GM13977 (cell line): ENCODE results near the gene SLC12A6.

Source experiments
- DNase-seq: peaks from one replicate; pipeline ENCODE4 v3.0.0; 2012; ENCODE audit warnings: low spot score
- in situ Hi-C: fragments of 300-500 bp; cut with MboI; formaldehyde crosslinking; loops from one replicate; pipeline ENCODE4 v1.12.0; 2022; ENCODE audit warnings: low sequenced_read_pairs, low pct_unique_long_range_greater_than_20kb, mixed read lengths, inconsistent platforms; ENCODE audit not compliant: unreplicated experiment
- TF ChIP-seq, protein P1 (sequence below): IDR thresholded peaks from 2 replicates; pipeline ENCODE4 v1.5.1; 2012; ENCODE audit warnings: mild to moderate bottlenecking, control low read depth; ENCODE audit not compliant: insufficient read depth; ENCODE audit errors: extremely low read depth, missing control alignments

The SLC12A6 gene

GRCh38 chr15:34240537-34240936 is 97.0 kb downstream of the SLC12A6 start:
- TF ChIP-seq, protein P1, sequence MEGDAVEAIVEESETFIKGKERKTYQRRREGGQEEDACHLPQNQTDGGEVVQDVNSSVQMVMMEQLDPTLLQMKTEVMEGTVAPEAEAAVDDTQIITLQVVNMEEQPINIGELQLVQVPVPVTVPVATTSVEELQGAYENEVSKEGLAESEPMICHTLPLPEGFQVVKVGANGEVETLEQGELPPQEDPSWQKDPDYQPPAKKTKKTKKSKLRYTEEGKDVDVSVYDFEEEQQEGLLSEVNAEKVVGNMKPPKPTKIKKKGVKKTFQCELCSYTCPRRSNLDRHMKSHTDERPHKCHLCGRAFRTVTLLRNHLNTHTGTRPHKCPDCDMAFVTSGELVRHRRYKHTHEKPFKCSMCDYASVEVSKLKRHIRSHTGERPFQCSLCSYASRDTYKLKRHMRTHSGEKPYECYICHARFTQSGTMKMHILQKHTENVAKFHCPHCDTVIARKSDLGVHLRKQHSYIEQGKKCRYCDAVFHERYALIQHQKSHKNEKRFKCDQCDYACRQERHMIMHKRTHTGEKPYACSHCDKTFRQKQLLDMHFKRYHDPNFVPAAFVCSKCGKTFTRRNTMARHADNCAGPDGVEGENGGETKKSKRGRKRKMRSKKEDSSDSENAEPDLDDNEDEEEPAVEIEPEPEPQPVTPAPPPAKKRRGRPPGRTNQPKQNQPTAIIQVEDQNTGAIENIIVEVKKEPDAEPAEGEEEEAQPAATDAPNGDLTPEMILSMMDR = no peak
- DNase-seq = no peak
- in situ Hi-C loops = loop anchor here (25.0 kb wide), 1 partner anchor 347 kb away; the partner anchor contains the start of gene GOLGA8B

DNA sequence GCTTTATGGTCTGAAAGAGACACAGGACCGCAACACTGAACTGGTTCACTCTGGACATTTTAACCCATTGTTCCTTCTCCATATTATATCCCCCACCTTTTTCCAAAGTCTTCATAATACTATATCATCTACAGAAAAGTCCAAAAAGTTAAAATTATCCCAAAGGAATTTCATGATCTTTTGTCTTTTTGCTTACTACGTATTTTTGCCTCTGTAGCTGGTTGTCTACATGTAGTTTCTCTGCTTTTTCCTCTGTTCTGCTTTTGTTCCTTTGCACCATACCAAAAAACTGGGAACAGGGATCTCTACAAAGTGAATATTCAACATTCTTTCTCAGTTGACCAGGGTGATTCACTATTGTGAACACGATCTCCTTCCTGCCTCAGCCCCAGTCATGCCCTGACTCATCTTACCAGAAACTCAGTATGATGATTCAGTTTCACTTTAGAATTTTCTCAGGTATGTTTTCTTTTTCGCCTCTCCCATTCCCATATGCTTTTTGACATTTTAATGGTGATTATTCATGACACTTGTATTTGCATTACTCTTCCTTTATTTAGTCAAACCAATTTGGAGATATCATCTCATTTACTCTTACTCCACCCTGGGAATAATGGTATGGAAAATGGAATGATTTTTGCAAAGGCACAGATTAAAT is 98.3 kb downstream of the SLC12A6 start:
- TF ChIP-seq, protein P1 = no peak
- DNase-seq = peak; percentile 28
- in situ Hi-C loops = loop anchor here (25.0 kb wide), 1 partner anchor 348 kb away; the partner anchor contains the start of gene GOLGA8B

GRCh38 chr15:34233614-34234013 is 104.0 kb downstream of the SLC12A6 start:
- TF ChIP-seq, protein P1 = no peak
- DNase-seq = no peak
- in situ Hi-C loops = loop anchor here (25.0 kb wide), 1 partner anchor 354 kb away; the partner anchor contains the start of gene GOLGA8B

DNA sequence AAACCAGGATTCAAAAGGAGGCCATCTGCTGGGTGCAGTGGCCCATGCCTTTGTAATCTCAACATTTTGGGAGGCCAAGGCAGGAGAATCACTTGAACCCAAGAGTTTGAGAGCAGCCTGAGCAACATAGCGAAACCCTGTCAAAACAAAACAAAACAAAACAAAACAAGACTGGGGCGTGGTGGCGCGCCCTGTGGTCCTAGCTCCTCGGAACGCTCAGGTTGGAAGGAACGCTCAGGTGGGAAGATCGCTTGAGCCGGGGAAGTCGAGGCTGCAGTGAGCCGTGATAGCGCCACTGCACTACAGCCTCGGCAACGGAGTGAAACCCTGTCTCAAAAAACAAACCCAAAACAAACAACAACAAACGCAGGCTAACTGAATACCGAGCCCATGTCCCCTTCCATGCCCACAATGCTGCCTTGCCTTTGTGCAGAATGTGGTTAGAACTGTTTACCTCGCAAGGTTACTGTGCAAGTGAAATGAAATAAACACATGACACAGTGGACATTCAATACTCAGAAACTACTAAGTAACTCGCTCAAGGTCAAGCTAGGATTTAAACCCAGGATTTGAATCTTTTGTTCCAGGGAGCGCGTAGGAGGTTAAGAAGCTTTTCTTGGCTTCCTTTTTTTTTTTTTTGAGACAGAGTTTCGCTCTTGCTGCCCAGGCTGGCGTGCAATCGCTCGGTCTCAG is 113.5 kb downstream of the SLC12A6 start:
- TF ChIP-seq, protein P1 = no peak
- DNase-seq = no peak
- in situ Hi-C loops = loop anchor here (25.0 kb wide), 1 partner anchor 112 kb away; the partner anchor contains the start of genes EMC7 and PGBD4

DNA sequence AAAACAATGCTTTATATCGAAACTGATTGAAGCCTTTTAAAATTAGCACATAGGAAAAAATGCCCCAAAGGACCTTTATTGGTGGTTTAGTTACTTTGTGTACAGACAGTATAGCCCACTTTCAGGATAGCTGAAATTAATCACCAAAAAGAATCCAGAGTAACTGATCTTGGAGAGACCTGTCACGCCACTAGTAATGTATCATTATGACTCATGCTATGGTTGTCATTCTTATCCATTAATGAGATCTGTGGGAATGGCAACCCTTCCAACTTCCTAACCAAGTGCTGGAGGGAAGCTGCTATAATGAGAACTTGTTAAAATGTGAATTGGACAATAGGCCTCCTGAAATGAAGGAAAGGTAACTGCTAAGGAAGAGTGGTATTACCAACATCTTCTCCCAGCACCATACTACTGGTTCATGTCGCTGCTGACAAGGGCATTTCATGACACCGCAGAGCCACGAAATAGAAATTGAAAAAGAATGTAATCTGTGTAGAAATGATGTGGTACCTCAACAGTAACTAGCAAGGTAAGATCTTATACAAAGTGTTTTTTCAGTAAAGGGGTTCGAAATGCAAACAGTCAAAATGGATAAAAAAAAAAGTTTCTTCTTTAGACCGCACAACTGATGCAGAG is 119.9 kb downstream of the SLC12A6 start:
- in situ Hi-C loops = loop anchor here (10.0 to 25.0 kb wide), 2 partner anchors 105 to 163 kb away; partner anchors contain the start of genes EMC7 and PGBD4
- TF ChIP-seq, protein P1 = no peak
- DNase-seq = no peak

- DNase-seq = no peak
- TF ChIP-seq, protein P1 = no peak
- in situ Hi-C loops = loop anchor here (10.0 to 25.0 kb wide), 2 partner anchors 104 to 162 kb away; partner anchors contain the start of genes EMC7 and PGBD4
Measured at GRCh38 chr15:34216527-34217270, 120.9 kb downstream of the SLC12A6 start.
